Thyroid gland (tissue), 4 donors: ENCODE measurements around the gene DROSHA.

Experiments
- CTCF ChIP-seq, 6 experiments: fragments of 200-600 bp in 3 of 6; fragments of 450-650 bp in 3 of 6; sonication (generic) in 3 of 6; IDR thresholded peaks; one replicate each; pipeline ENCODE4 v1.5.1; 2016 to 2019; ENCODE audit warnings: antibody characterized with exemption in 6 of 6, mild to moderate bottlenecking in 2 of 6, inconsistent platforms in 1 of 6, moderate library complexity in 1 of 6
- POLR2A ChIP-seq, 2 donors: fragments of 450-650 bp; IDR thresholded peaks; one replicate each; pipeline ENCODE4 v1.6.1; 2017; ENCODE audit warnings: antibody characterized with exemption in 2 of 2, mild to moderate bottlenecking in 2 of 2, moderate library complexity in 1 of 2

- TF ChIP-seq CTCF (IDR thresholded peaks at IDR 0.05): no peak
- no peak for TF ChIP-seq POLR2A (IDR thresholded peaks at IDR 0.05)
Observed at GRCh38 chr5:31479706-31480105, 52.2 kb downstream of the DROSHA start.
